WTC11 (cell line): Measurements from ENCODE around the gene ADGRD2. TPM values are rescaled to one million over a fixed set of nuclear protein-coding genes. Genes with fewer than 3 reads are reported as not detected.
"Not testable (repeated sequence)": the region's sequence is repeated elsewhere in the genome, so short reads cannot be mapped to it uniquely, and the experiment has no call there.

Source experiments
- ATAC-seq: fragments of 200-7000 bp; cut with Tn5 transposase; 2 replicates; pipeline ENCODE4 v1.10.0; 2021; ENCODE audit warnings: mild to moderate bottlenecking, moderate library complexity
- CTCF ChIA-PET: fragments of 300-600 bp; sonication (Branson Sonifier 250); formaldehyde crosslinking; loops from one replicate; lab custom pipeline; 2021; ENCODE audit warnings: antibody characterized with exemption; lab: Charles Lee
- POLR2A ChIA-PET: fragments of 350-600 bp; sonication (Branson Sonifier 250); formaldehyde crosslinking; loops from one replicate; lab custom pipeline; 2021; ENCODE audit warnings: antibody characterized with exemption; lab: Charles Lee
- DNase-seq: peaks from one replicate; pipeline ENCODE4 v3.0.0; 2021; ENCODE audit warnings: low spot score
- H3K27ac Mint-ChIP-seq: 2 replicates; pipeline ENCODE4 v1.8.0; 2021; ENCODE audit warnings: mixed read lengths
- H3K27me3 Mint-ChIP-seq: 2 replicates; pipeline ENCODE4 v1.8.0; 2021; ENCODE audit warnings: low read depth, mild to moderate bottlenecking, moderate library complexity, mixed read lengths
- H3K36me3 Mint-ChIP-seq: 2 replicates; pipeline ENCODE4 v1.8.0; 2021; ENCODE audit warnings: mixed read lengths
- H3K4me1 Mint-ChIP-seq: 2 replicates; pipeline ENCODE4 v1.8.0; 2022; ENCODE audit warnings: mixed read lengths
- H3K4me3 Mint-ChIP-seq: 2 replicates; pipeline ENCODE4 v1.8.0; 2021; ENCODE audit warnings: mild to moderate bottlenecking, moderate library complexity, mixed read lengths
- H3K9me3 Mint-ChIP-seq: 2 replicates; pipeline ENCODE4 v1.8.0; 2021; ENCODE audit warnings: mixed read lengths
- AR ChIP-seq: fragments of 250-450 bp; sonication (Bioruptor Pico); IDR thresholded peaks from 2 replicates; pipeline ENCODE4 v1.9.0; 2021; ENCODE audit warnings: mild to moderate bottlenecking
- ATF1 ChIP-seq: sonication (generic); formaldehyde crosslinking; IDR thresholded peaks from 2 replicates; pipeline ENCODE4 v1.8.1; 2023; ENCODE audit warnings: mild to moderate bottlenecking, moderate library complexity, missing genetic modification reagents
- ELF4 ChIP-seq: sonication (generic); formaldehyde crosslinking; IDR thresholded peaks from 2 replicates; pipeline ENCODE4 v1.8.1; 2022; ENCODE audit warnings: low read depth, mild to moderate bottlenecking, moderate library complexity, missing genetic modification reagents
- EMX1 ChIP-seq: fragments of 250-450 bp; sonication (Bioruptor Pico); IDR thresholded peaks from 2 replicates; pipeline ENCODE4 v1.8.0; 2021; ENCODE audit warnings: mild to moderate bottlenecking
- FOXJ3 ChIP-seq: sonication (generic); formaldehyde crosslinking; IDR thresholded peaks from 2 replicates; pipeline ENCODE4 v1.9.0; 2021; ENCODE audit warnings: missing genetic modification reagents, mild to moderate bottlenecking, borderline replicate concordance
- FOXP1 ChIP-seq: sonication (generic); formaldehyde crosslinking; IDR thresholded peaks from 2 replicates; pipeline ENCODE4 v1.8.0; 2022; ENCODE audit warnings: missing genetic modification reagents, mild to moderate bottlenecking, moderate library complexity, borderline replicate concordance
- HMGA2 ChIP-seq: fragments of 250-450 bp; sonication (Bioruptor Pico); IDR thresholded peaks from 2 replicates; pipeline ENCODE4 v1.4.0; 2021; ENCODE audit warnings: mild to moderate bottlenecking, moderate library complexity
- JAZF1 ChIP-seq: fragments of 250-450 bp; sonication (Bioruptor Pico); IDR thresholded peaks from 2 replicates; pipeline ENCODE4 v1.9.0; 2021; ENCODE audit warnings: moderate library complexity, mild to moderate bottlenecking, inconsistent platforms
- MXD4 ChIP-seq: fragments of 250-450 bp; sonication (Bioruptor Pico); IDR thresholded peaks from 2 replicates; pipeline ENCODE4 v1.8.0; 2021; ENCODE audit warnings: mild to moderate bottlenecking, moderate library complexity, borderline replicate concordance
- MYBL2 ChIP-seq: sonication (generic); formaldehyde crosslinking; IDR thresholded peaks from 2 replicates; pipeline ENCODE4 v1.8.1; 2023; ENCODE audit warnings: mild to moderate bottlenecking, moderate library complexity, missing genetic modification reagents
- NFE2L1 ChIP-seq: sonication (generic); formaldehyde crosslinking; IDR thresholded peaks from 2 replicates; pipeline ENCODE4 v1.8.1; 2023; ENCODE audit warnings: missing genetic modification reagents
- NR3C1 ChIP-seq: sonication (generic); formaldehyde crosslinking; conservative IDR thresholded peaks from 2 replicates; pipeline ENCODE4 v1.8.1; 2023; ENCODE audit warnings: low read depth, mild to moderate bottlenecking, missing genetic modification reagents
- SP1 ChIP-seq: sonication (generic); formaldehyde crosslinking; conservative IDR thresholded peaks from 2 replicates; pipeline ENCODE4 v1.8.1; 2022; ENCODE audit warnings: missing genetic modification reagents
- TEAD4 ChIP-seq: sonication (generic); formaldehyde crosslinking; IDR thresholded peaks from 2 replicates; pipeline ENCODE4 v1.8.0; 2022; ENCODE audit warnings: mild to moderate bottlenecking, missing genetic modification reagents
- TP53 ChIP-seq: sonication (generic); formaldehyde crosslinking; IDR thresholded peaks from 2 replicates; pipeline ENCODE4 v1.8.1; 2023; ENCODE audit warnings: mild to moderate bottlenecking, missing genetic modification reagents
- ZNF263 ChIP-seq: sonication (generic); formaldehyde crosslinking; IDR thresholded peaks from 2 replicates; pipeline ENCODE4 v1.8.1; 2022; ENCODE audit warnings: low read depth, mild to moderate bottlenecking, moderate library complexity, missing genetic modification reagents
- ZNF416 ChIP-seq: fragments of 250-450 bp; sonication (Bioruptor Pico); IDR thresholded peaks from 2 replicates; pipeline ENCODE4 v1.9.0; 2021; ENCODE audit warnings: mild to moderate bottlenecking, inconsistent platforms
- ZNF671 ChIP-seq: fragments of 250-450 bp; sonication (Bioruptor Pico); IDR thresholded peaks from 2 replicates; pipeline ENCODE4 v1.8.0; 2021; ENCODE audit warnings: mild to moderate bottlenecking
- total RNA-seq: library from RNA; stranded (reverse); gene quantifications from 3 replicates; pipeline ENCODE4 v1.2.3, GENCODE V29; 2021
- TF ChIP-seq, protein P1 (sequence below): fragments of 250-450 bp; sonication (Bioruptor Pico); IDR thresholded peaks from 2 replicates; pipeline ENCODE4 v1.9.0; 2021; ENCODE audit warnings: moderate library complexity, mild to moderate bottlenecking, inconsistent platforms, borderline replicate concordance
- TF ChIP-seq, protein P2 (sequence below): fragments of 250-450 bp; sonication (Bioruptor Pico); IDR thresholded peaks from 2 replicates; pipeline ENCODE4 v2.1.2; 2022; ENCODE audit warnings: mild to moderate bottlenecking, moderate library complexity

Gene ADGRD2
- total RNA-seq, 1 experiment from 2014 or later = 0.61 TPM

DNA sequence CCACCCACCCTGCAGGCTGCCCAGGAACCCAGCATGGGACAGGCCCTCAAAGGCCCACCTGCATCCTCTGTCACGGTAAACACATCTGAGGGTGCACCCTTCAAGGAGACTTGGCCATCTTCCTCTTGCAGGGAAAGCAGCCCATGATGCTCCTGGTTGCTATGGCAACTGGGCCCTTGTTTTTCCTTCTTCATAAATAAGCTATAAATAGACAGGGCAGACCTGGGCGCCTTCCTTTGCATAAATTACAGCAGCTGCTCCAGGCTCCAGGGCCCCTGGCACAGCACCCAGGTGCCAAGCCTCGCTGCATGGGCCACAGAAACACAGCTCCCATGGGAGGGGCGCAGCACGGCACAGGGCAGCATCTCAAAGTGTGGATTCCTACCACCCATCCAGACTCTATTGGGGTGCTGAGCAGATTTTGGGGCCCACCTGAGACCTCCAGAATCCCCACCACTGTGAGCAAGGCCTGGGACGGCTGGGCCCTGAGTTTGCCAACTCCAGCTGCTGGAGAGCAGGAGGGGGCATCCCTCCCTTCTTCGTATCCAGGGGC is 29.2 kb upstream of the ADGRD2 start:
- no peaks in the 10 kb centered on the region for H3K36me3 Mint-ChIP-seq
- H3K27me3 Mint-ChIP-seq = peaks cover 9% of the 10 kb centered on the region
- TF ChIP-seq ZNF263 (CRISPR knock-in tag) (no peak), ATF1 (no peak), SP1 (CRISPR knock-in tag) (no peak), ZNF416 (CRISPR knock-in tag) (no peak), FOXJ3 (CRISPR knock-in tag) (no peak), TP53 (no peak), JAZF1 (CRISPR knock-in tag) (no peak), AR (CRISPR knock-in tag) (no peak), TEAD4 (CRISPR knock-in tag) (no peak), NFE2L1 (CRISPR knock-in tag) (no peak)
- TF ChIP-seq, protein P1, sequence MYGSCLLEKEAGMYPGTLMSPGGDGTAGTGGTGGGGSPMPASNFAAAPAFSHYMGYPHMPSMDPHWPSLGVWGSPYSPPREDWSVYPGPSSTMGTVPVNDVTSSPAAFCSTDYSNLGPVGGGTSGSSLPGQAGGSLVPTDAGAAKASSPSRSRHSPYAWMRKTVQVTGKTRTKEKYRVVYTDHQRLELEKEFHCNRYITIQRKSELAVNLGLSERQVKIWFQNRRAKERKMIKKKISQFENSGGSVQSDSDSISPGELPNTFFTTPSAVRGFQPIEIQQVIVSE = no peak
- no peak overlapping the region for H3K27ac Mint-ChIP-seq
- ATAC-seq (no peak), DNase-seq (no peak)
- H3K4me3 Mint-ChIP-seq = no peak overlapping the region
- no peaks in the 10 kb centered on the region for H3K4me1 Mint-ChIP-seq
- no peaks in the 10 kb centered on the region for H3K9me3 Mint-ChIP-seq
- POLR2A ChIA-PET = no interaction called here
- CTCF ChIA-PET = interaction anchor here (1.4 to 2.5 kb wide), 5 partner anchors 22 to 432 kb away, joined by 3 to 10 read pairs (median 3); no protein-coding TSS in a partner anchor

GRCh38 chr9:124423155-124423554 is 27.1 kb upstream of the ADGRD2 start:
- ChIA-PET CTCF (no interaction called here), POLR2A (no interaction called here)
- Mint-ChIP-seq H3K27me3 (peaks cover 9% of the 10 kb centered on the region), H3K4me3 (no peak overlapping the region), H3K36me3 (no peaks in the 10 kb centered on the region), H3K9me3 (no peaks in the 10 kb centered on the region), H3K27ac (no peak overlapping the region), H3K4me1 (no peaks in the 10 kb centered on the region)
- TF ChIP-seq MYBL2 (no peak), FOXP1 (CRISPR knock-in tag) (no peak), ZNF671 (CRISPR knock-in tag) (no peak)
- ATAC-seq = no peak
- DNase-seq = no peak

GRCh38 chr9:124423591-124423990 is 26.7 kb upstream of the ADGRD2 start:
- DNase-seq (no peak), ATAC-seq (no peak)
- no peak overlapping the region for H3K27ac Mint-ChIP-seq
- no peak for TF ChIP-seq HMGA2 (CRISPR knock-in tag)
- TF ChIP-seq MXD4 (CRISPR knock-in tag) = no peak
- TF ChIP-seq NR3C1 (CRISPR knock-in tag) = no peak
- TF ChIP-seq, protein P2, sequence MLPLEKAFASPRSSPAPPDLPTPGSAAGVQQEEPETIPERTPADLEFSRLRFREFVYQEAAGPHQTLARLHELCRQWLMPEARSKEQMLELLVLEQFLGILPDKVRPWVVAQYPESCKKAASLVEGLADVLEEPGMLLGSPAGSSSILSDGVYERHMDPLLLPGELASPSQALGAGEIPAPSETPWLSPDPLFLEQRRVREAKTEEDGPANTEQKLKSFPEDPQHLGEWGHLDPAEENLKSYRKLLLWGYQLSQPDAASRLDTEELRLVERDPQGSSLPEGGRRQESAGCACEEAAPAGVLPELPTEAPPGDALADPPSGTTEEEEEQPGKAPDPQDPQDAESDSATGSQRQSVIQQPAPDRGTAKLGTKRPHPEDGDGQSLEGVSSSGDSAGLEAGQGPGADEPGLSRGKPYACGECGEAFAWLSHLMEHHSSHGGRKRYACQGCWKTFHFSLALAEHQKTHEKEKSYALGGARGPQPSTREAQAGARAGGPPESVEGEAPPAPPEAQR (CRISPR knock-in tag) = no peak
- TF ChIP-seq EMX1 (CRISPR knock-in tag) = no peak
- no peak for TF ChIP-seq SP1 (CRISPR knock-in tag)
- no peak for TF ChIP-seq ELF4 (CRISPR knock-in tag)
- TF ChIP-seq, all 79 proteins: peak for 0
- ChIA-PET POLR2A (no interaction called here), CTCF (interaction anchor here (1.8 kb wide), 1 partner anchor 114 kb away, joined by 9 read pairs; no protein-coding TSS in a partner anchor)
- peaks cover 9% of the 10 kb centered on the region for H3K27me3 Mint-ChIP-seq
- H3K36me3 Mint-ChIP-seq = no peaks in the 10 kb centered on the region
- H3K4me3 Mint-ChIP-seq = no peak overlapping the region
- H3K4me1 Mint-ChIP-seq = no peaks in the 10 kb centered on the region
- no peaks in the 10 kb centered on the region for H3K9me3 Mint-ChIP-seq

DNA sequence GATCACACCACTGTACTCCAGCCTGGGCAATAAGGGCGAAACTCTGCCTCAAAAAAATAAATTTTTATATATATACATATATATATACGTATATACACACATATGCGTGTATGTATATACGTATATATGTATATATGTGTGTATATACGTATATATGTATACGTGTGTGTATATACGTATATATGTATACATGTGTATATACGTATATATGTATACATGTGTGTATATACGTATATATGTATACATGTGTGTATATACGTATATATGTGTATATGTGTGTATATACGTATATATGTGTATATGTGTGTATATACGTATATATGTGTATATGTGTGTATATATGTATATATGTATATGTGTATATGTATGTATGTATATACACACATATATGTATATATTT is 24.5 kb upstream of the ADGRD2 start:
- CTCF ChIA-PET, H3K9me3 Mint-ChIP-seq, DNase-seq, H3K27me3 Mint-ChIP-seq, H3K4me1 Mint-ChIP-seq, H3K4me3 Mint-ChIP-seq, POLR2A ChIA-PET, ATAC-seq, H3K27ac Mint-ChIP-seq, H3K36me3 Mint-ChIP-seq: not testable (repeated sequence)
